ENCODE measurements around the gene PRDM16. TPM values are rescaled to one million over a fixed set of nuclear protein-coding genes. Genes with fewer than 3 reads are reported as not detected.

PRDM16 gene
- total RNA-seq, 1 donor, result 6.5 TPM

DNA sequence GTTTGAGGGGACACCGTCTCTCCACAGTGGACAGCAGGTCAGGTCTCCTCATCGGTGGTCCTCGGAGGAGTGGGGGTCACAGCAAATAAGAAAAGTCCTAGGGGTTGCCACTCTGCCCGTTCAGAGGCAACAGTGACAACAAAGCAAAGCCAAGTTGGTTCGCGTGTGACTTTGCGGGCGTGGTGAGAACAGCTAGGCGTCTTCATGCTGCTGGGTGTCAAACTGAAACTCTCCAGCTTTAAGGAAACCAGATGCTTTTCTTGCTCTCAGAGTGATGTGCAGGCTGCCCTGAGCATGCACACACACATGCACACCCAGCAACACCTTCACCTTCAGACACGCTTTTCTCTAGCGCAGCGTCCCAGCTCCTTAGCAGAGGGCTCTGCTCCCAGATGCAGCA is 315.4 kb downstream of the PRDM16 start:
- Histone ChIP-seq H3K79me2 (ENCODE audit: insufficient read depth, low read length) (no peaks in the 10 kb centered on the region), H3K4me2 (ENCODE audit: insufficient read depth, low read length) (no peak overlapping the region), H3K9me3 (ENCODE audit: low read depth, low read length) (no peaks in the 10 kb centered on the region), H2AFZ (ENCODE audit: low read length) (no peak overlapping the region), H3K4me1 (ENCODE audit: insufficient read depth, low read length) (peaks cover 4% of the 10 kb centered on the region), H3K36me3 (ENCODE audit: insufficient read depth, low read length) (no peaks in the 10 kb centered on the region), H3K4me3 (ENCODE audit: insufficient read depth, low read length) (no peak overlapping the region), H3K27me3 (ENCODE audit: insufficient read depth, low read length) (no peaks in the 10 kb centered on the region), H3K27ac (ENCODE audit: low read depth, low read length) (no peak overlapping the region), H4K20me1 (ENCODE audit: insufficient read depth, low read length) (no peaks in the 10 kb centered on the region)
- TF ChIP-seq, protein P1, sequence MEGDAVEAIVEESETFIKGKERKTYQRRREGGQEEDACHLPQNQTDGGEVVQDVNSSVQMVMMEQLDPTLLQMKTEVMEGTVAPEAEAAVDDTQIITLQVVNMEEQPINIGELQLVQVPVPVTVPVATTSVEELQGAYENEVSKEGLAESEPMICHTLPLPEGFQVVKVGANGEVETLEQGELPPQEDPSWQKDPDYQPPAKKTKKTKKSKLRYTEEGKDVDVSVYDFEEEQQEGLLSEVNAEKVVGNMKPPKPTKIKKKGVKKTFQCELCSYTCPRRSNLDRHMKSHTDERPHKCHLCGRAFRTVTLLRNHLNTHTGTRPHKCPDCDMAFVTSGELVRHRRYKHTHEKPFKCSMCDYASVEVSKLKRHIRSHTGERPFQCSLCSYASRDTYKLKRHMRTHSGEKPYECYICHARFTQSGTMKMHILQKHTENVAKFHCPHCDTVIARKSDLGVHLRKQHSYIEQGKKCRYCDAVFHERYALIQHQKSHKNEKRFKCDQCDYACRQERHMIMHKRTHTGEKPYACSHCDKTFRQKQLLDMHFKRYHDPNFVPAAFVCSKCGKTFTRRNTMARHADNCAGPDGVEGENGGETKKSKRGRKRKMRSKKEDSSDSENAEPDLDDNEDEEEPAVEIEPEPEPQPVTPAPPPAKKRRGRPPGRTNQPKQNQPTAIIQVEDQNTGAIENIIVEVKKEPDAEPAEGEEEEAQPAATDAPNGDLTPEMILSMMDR (IDR thresholded peaks at IDR 0.05; ENCODE audit: extremely low read depth, low read depth, low read length), result no peak
- DNase-seq (ENCODE audit: insufficient read length, low spot score, missing footprints), result no peak

DNA sequence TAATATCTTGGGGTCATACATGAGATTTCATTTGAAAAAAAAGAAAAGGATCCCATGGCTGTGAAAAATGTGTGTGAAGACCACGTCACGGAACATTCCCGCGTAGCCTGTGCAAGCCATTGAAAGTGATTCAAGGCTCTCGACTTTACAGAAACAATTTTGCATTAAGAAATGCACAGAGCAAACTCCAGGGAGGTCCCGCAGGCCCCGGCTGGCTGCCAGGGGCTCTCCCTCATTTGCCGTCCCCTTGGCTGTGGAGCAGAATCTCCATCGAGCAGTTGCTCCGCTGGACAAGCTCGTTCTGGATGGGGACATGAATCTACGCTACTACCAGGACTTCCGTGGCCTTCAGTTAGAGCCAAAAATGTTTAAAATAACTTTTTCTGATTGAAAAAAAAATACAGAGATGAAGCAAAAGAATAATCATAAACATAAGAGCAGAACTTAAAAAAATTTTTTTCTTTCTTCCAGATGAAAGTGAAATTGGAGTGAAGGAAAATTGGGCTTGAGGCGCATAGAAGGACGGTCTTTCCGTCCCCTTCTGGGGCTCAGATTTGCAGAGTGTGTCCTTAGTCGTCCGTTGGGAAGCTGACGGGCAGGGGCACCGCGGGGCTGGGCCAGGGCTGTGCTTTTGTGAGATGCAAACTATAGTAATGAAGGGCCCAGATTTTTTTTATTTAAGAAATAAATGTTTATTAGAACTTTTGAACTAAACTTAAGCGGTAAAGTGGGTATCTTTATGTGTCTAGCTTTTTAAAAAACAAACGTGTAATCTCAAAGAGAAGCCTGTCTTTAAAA is 317.4 kb downstream of the PRDM16 start:
- Histone ChIP-seq H3K4me3 (ENCODE audit: insufficient read depth, low read length) (no peak overlapping the region), H3K9me3 (ENCODE audit: low read depth, low read length) (no peaks in the 10 kb centered on the region), H2AFZ (ENCODE audit: low read length) (no peak overlapping the region), H3K4me1 (ENCODE audit: insufficient read depth, low read length) (peaks cover 4% of the 10 kb centered on the region), H3K27ac (ENCODE audit: low read depth, low read length) (no peak overlapping the region), H3K79me2 (ENCODE audit: insufficient read depth, low read length) (no peaks in the 10 kb centered on the region), H4K20me1 (ENCODE audit: insufficient read depth, low read length) (no peaks in the 10 kb centered on the region), H3K36me3 (ENCODE audit: insufficient read depth, low read length) (no peaks in the 10 kb centered on the region), H3K27me3 (ENCODE audit: insufficient read depth, low read length) (no peaks in the 10 kb centered on the region), H3K4me2 (ENCODE audit: insufficient read depth, low read length) (no peak overlapping the region)
- TF ChIP-seq, protein P1 (IDR thresholded peaks at IDR 0.05; ENCODE audit: extremely low read depth, low read depth, low read length), result no peak
- DNase-seq (ENCODE audit: insufficient read length, low spot score, missing footprints), result no peak

DNA sequence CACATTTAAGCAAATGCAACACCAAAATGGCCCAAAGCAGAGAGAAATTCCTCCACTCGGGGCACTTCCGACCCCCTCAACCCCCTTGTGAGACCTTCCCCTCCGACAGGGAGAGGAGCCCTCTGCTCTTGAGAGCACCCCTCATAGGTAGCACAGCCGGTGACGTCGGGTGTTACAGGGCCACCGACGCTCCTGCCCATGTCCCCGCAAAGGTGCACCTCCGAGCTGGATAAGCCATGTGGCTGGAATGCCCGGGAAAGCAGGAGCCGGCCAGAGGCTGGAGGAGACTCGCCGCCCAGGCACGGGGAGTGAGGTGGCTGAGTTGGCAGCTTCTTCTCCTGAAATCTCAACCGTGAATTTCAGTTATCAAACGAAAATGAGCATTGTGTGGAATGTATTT is 318.4 kb downstream of the PRDM16 start:
- Histone ChIP-seq H3K36me3 (ENCODE audit: insufficient read depth, low read length) (no peaks in the 10 kb centered on the region), H3K9me3 (ENCODE audit: low read depth, low read length) (no peaks in the 10 kb centered on the region), H3K4me3 (ENCODE audit: insufficient read depth, low read length) (no peak overlapping the region), H3K4me2 (ENCODE audit: insufficient read depth, low read length) (no peak overlapping the region), H3K4me1 (ENCODE audit: insufficient read depth, low read length) (peaks cover 4% of the 10 kb centered on the region), H3K79me2 (ENCODE audit: insufficient read depth, low read length) (no peaks in the 10 kb centered on the region), H3K27me3 (ENCODE audit: insufficient read depth, low read length) (no peaks in the 10 kb centered on the region), H2AFZ (ENCODE audit: low read length) (no peak overlapping the region), H3K27ac (ENCODE audit: low read depth, low read length) (no peak overlapping the region), H4K20me1 (ENCODE audit: insufficient read depth, low read length) (no peaks in the 10 kb centered on the region)
- no peak for DNase-seq (ENCODE audit: insufficient read length, low spot score, missing footprints)
- TF ChIP-seq, protein P1 (IDR thresholded peaks at IDR 0.05; ENCODE audit: extremely low read depth, low read depth, low read length), result no peak

DNA sequence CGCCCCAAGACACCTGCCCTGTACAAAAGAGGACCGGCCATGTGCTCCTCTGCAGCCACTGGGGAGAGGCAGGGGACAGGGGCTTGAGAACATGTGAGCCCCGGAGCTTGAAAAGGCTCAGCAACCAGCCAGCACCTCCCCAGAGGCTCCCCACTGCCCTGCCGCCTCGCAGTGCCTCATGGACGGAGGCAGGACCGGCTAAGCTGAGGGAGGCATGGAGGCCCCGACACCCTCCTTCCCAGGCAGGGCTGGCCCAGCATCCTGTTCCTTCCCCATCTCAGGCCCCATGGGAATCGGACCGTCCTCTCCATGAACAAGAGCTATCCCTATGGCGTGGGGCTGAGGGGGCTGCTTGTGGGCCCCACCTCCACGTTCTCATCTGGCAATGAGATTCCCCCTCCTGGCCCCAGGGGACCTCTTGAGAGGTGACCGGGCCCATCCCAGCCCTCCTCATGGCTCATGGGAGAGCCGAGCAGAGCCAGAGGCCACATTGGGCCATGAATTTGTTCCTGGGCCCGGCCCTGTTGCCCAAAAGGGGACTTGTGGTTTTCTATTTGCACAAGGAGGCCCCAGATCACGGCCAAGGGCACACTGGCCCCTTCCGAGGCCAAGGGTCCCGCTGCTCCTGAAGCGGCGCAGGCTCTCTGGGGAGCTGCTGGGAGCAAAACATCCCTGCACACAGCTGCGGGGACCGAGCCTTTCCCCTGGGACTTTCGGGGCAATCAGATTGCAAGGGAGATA is 320.3 kb downstream of the PRDM16 start:
- Histone ChIP-seq H2AFZ (ENCODE audit: low read length) (no peak overlapping the region), H4K20me1 (ENCODE audit: insufficient read depth, low read length) (no peaks in the 10 kb centered on the region), H3K27ac (ENCODE audit: low read depth, low read length) (no peak overlapping the region), H3K4me1 (ENCODE audit: insufficient read depth, low read length) (peaks cover 4% of the 10 kb centered on the region), H3K36me3 (ENCODE audit: insufficient read depth, low read length) (no peaks in the 10 kb centered on the region), H3K4me2 (ENCODE audit: insufficient read depth, low read length) (no peak overlapping the region), H3K4me3 (ENCODE audit: insufficient read depth, low read length) (no peak overlapping the region), H3K79me2 (ENCODE audit: insufficient read depth, low read length) (no peaks in the 10 kb centered on the region), H3K9me3 (ENCODE audit: low read depth, low read length) (no peaks in the 10 kb centered on the region), H3K27me3 (ENCODE audit: insufficient read depth, low read length) (peaks cover 10% of the 10 kb centered on the region)
- TF ChIP-seq, protein P1 (IDR thresholded peaks at IDR 0.05; ENCODE audit: extremely low read depth, low read depth, low read length), result no peak
- DNase-seq (ENCODE audit: insufficient read length, low spot score, missing footprints), result no peak

All from osteoblast (primary cell).